HG03521 (cell line): Measurements from ENCODE around the gene KDM2B.
A peak's percentile ranks its signal among the peaks of the same experiment; 100 is the strongest.

Experiments
- ATAC-seq: cut with Tn5 transposase; IDR thresholded peaks from one replicate; pipeline ENCODE4 v1.9.1; 2021; ENCODE audit warnings: mild to moderate bottlenecking, moderate library complexity; ENCODE audit not compliant: unreplicated experiment

KDM2B gene

DNA sequence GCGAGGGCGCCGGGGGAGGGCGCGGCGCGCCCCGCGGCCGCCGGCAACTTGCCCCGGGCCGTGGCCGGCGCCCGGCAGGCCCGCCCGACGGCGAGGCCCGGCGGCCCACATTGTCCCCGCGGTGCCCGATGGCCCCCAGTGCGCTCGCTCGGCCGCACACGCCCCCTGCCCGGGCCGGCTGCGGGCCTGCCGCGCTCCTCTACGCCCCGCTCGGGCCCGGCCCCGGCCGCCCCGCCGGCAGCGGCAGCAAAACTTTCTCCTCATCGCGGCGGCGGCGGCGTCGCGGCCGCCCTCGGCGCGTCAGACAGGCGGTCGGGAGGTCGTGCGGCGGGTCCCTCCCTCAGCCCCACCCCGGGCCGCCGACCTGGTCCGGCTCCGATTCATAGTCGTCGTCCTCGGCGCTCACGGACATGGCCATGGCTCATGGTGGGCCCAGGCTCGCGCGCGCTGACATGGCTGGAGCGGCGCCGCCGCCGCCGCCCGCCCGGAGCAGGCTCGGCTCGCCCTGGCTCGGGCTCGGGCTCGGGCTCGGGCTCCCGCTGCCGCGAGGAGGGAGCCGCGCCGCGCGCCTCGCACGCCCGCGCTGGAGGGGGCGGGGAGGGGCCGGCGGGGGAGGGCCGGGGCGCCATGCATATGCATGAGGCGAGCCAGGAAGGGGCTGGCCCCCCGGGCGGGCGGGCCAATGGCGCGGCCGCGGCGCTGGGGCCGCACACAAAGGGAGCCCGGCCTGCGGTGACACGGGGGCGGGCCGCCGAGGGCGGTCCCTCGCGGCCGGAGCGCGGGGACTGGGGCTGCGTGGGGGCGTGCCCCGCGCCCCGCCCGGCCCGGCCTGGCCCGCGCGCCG is 113.8 kb downstream of the KDM2B start:
- ATAC-seq = peak; percentile 90

DNA sequence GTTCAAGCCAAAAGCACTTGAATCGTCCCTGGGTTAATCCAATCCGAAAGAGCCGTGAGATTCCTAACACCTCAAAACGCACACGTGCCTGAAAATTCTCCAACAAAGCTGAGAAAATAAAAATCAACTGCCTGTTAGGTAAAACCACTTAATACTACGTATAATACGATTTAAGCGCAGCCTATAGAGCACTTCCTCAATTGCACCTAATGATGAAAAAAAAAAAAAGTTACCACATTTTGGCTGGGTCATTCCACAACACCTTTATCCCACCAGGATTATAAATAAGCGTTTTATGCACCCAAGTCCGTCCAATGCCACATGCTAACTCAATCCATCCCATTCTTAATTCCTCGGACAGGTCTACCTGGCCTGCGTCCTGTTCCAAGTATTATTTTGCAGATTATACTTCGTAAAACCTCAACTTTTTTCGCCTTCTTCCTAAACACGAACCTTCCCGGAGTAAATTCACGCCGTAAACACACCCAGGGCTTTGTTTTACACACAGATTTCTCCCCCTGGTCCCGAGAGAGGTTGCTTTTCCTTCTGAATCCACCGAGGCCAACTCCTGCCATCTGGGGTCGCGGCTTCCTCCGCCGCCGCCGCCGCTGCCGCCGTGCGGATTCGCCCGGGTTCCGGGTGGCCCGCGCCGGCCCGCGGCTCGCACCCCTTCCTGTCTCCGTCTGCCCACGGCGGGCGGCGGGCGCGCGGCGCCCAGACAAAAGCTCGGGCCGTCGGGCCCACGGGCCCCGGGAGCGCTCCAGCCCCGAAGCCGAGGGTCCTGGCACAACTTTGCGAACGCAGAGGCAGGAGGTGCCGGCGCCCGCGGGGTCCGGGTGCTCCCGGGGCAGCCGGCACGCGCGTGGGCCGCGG is 114.7 kb downstream of the KDM2B start:
- ATAC-seq = peak; percentile 13

DNA sequence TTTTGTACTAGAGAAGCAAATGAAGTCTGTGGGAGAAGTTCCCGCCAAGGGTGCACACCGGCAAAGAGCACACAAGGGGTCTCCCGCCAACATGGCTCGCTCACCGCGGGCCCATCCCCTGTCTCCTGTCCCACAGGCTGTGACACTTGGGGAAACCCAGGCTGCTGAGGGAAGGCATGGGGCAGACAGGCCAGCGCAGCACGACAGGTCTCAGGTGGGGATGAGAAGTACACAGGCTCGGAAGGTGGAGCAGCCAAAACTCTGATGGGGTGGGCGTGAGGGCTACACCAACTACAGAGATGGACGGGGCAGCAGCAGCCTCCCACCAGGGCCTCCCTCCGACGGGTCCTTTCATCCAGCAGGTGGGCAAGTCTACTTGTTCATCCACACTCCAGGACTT is 116.5 kb downstream of the KDM2B start:
- ATAC-seq = no peak

DNA sequence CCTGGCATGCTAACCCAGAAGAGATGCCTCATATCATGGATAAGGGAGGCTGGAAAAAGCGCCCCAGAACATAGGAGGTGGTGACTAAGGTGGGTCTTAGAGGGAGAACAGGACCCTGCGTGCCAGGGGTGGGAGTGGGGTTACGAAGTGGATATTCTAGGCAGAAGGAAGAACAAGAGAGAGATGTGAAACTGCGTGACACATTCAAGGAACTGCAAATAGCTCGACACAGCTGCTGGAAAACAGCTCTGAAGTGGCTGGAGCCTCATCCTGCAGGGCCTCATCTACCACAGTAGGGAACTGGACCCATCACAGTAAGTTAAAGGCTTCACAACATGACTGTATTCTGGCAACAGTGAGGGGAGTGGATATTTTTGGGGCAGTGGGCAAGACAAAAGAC is 119.8 kb downstream of the KDM2B start:
- no peak for ATAC-seq

DNA sequence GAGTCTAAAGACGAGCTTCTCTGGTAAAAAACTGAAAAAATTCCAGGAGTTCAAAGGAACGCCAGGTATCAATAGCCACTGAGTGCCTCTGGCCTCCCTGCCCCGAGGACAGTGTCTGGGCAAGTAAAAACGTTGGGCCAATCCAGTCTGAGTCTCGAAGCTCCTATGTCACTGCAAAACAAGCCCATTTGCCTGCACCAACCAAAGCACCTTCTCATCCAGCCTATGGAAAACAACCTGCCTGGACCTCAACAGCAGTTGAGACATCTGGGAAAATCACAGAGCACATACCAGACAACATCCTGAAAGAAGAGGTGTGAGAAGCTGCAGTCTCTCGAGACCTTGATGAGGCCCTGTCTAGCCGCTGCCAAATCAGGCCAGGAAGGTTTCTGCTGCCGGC is 124.3 kb downstream of the KDM2B start:
- ATAC-seq = no peak

DNA sequence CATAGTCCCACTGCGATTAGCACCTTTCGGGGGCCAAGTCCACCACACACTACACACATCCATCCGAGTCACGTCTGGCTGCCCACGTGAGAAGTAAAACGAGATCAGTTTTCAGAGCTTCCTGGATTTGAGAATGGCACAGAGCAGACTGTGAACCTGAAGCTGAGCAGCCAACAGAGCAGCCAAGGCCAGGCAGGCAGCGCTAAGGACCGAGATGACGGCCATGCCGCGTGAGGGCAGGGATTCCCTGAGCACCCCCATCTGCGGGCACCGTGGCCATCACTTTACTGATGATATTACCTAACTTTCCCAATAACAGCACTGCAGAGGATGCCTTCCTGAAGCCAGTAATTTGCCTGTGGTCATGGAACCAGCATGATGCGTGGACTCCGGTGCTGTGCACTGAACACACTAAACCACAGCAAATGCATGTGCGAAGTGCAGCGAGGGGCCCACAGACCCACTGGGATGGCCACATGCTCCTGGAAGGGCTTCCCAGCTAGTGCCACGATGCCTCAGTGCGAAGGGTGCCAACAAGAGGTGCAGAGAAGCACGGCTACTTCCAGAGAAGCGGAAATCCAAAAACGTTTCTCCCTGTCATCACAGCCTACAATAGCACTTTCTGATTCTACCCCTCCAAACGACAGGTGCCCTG is 124.9 kb downstream of the KDM2B start:
- no peak for ATAC-seq

DNA sequence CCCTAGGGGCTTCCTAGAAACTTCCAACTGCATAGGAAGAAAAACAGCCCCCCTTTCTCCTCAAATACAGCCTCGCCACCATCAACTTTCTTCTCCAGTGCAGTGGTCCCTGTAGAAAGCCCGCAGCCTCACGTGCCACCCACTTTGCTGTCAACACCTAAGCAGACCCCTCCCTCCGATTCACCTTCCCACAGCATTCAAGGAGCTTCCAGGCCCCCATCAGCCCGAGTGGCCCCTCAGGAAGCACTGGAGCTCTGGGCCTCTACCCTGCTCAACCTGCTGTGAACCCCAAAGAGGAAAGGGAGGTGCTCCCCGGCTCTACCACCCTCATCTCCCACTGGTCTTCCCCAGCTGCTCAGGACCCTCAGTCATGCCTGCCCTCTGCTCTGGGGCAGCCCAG is 125.9 kb downstream of the KDM2B start:
- ATAC-seq = no peak

DNA sequence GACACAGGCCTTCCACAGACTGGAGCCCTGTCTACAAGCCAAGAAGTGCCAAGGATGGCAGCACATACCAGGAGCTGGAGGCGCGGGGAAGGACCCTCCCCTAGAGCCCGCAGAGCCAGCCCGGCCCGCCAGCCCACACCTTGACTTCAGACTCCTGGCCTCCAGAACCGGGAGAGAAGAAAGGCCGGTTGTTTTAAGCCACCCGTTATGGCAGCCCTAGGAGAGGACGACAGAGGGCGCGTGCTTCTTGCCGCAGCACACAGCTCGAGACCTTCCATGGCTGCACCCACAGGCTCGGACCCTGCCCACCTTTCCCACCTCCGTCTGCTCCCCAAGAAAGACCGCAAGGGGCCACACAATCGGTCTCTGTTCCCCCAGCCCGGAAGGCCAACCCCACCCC is 127.2 kb downstream of the KDM2B start:
- ATAC-seq = no peak

DNA sequence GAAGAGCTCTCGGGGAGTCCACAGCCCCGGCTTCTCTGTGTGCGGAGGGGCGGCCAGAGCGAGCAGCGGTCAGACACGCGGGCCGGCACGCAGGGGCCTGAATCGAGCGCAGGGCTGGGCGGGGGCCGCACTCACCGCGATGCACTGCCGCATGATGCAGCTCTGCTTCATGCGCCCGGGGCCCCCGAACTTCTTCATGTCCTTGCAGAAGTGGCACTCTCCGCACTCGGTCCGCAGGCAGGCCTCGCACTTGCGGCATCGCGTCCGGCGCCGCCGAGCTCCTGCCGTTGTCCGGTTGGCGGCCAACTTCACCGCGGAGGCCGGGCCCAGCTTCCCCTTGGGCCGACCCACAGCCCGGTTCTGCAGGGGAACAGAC is 127.8 kb downstream of the KDM2B start:
- no peak for ATAC-seq

DNA sequence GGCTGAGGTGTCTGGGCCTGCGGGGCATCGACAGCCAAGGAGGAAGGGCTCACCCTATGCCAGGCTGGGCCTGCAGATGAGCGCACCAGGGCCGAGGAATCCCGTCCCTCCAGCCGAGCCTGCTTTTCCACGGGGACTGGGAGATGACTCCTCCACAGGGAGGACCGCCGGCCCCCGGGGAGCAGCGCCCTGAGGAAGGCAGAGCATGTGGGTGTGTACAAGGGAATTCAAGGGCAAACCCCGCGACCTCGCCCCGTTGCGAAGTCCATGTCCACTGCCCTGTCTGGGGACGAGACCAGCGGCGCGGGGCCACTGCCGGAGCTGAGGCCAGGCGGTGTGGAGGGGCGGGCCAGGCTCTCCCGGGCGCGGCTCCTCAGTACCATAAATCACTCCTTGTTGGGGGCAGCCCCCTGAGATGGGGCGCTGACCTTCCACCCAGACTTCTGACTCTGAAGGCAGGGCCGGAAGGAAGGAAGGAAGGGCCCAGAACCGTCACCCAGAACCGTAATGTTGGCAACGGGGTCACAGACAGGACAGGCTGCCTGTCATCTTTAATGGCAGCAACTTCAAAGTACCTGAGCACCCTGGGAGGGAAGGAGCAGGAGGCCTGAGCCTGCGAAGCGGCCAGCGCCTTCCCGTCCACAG is 128.4 kb downstream of the KDM2B start:
- no peak for ATAC-seq

DNA sequence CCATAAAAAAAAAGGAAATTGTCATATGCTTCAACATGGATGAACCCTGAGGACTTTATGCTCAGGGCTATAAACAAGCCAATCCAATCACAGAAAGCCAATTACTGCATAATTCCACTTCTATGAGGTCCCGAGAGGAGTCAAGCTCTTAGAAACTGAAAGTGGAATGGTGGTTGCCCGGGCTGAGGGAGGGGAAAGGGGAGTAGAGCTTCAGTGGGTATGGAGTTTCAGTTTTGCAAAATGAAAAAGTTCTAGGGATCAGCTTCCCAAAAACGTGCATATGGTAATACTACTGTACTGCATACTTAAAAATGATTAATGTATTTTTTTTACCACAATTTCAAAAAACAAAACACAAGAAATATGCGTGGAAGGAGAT is 128.9 kb downstream of the KDM2B start:
- no peak for ATAC-seq

DNA sequence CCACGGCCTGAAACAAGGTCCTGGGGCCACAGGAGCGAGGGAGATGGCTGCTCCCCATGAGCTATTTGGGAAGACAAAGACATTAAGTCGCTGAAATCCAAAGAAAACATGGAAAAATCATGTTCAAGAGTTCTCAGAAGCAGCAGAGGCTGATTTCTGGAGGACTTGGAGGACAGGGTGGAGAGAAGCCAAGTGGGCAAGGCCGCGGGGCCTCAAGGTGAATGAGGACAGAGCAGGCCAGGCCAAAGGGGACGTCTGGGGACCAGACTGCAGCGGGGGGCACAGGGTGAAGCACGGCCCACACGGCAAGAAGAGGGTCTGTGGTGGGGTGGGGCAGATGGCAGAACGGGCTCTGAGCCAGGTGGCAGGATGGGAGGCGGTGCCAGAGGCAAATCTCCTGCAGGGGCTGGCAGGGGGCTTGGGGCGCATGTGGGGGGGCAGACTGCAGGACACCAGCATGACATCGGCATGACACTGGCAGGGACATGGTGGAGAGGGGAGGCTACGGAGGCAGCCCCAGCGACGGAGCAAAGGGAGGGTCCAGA is 132.0 kb downstream of the KDM2B start:
- ATAC-seq = no peak

DNA sequence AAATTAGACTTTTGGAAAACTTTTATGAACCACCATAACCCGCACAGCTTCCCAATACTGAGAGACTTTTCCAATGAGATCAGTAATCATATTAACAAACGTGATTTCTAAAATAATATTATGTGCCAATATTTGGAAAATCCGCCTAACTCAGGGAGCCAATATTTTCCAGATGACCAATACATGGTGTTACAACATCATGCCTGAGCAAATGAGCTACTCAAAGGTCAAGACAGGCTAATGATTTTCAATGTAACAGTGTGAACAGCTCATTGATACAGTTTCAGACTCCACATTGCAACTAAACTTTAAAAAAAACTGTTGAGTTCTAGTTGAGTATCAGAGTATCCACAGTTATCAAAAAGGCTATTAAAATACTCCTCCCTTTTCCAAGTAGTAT is 134.1 kb downstream of the KDM2B start:
- no peak for ATAC-seq

DNA sequence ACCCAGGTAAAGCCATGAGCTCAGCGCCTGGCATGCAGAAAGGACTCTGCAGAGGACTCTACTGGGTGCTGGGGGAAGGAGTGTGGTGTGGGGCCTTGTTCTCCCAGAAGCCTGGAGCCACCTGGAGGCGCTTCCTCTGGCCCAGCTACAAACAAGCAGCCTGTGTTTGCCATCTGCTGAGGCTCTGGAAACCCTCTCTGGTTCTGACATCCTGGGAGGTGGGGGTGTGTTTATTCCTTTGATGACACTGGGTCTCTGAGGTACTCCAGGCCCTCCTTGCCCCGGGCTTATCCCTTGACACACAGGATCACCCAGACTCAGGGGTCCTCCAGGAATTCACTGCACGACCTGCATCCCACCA is 136.0 kb downstream of the KDM2B start:
- no peak for ATAC-seq

DNA sequence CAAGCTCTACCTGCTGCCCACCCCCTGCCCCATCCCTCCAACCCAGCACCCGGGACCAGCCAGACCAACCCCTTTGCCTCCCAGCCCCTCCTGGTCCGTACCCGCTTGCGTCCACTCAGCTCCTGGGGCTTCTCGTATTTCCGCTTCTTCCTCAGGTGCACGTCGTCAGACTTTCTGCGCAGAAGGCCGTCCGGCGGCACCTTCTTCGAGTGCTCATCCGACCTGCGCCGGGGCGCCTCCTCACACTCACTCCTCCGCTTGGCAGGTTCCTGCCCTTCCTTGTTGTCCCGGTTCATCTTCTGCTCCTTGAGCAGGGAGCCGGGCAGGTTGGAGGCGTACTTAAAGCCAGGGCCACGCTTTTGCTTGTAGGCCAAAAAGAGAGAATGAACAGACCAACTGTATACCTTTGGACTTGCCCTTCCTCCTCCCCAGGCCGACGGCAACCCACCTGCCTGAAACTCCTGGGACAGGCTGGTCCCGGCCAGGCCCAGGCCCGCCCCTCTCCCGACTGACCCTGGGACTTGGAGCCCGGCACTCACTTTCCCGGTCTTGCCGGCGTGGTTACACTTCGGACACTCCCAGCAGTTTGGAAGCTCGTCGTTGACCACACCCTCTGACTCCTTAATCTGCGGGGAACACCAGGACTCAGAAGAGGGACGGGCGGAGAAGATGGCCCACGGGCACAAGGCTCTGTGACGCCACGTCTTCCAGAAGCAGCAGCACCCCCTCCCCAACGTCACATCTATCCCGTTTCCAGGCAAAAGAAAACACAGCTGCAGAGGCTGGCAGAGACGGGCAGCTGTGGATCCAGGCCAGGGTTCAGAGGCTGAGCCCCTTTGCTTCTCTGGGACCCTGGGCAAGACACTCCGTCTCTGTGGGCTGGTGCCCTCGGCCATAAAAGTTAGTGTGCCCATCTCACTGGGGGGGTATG is 136.6 kb downstream of the KDM2B start:
- no peak for ATAC-seq

DNA sequence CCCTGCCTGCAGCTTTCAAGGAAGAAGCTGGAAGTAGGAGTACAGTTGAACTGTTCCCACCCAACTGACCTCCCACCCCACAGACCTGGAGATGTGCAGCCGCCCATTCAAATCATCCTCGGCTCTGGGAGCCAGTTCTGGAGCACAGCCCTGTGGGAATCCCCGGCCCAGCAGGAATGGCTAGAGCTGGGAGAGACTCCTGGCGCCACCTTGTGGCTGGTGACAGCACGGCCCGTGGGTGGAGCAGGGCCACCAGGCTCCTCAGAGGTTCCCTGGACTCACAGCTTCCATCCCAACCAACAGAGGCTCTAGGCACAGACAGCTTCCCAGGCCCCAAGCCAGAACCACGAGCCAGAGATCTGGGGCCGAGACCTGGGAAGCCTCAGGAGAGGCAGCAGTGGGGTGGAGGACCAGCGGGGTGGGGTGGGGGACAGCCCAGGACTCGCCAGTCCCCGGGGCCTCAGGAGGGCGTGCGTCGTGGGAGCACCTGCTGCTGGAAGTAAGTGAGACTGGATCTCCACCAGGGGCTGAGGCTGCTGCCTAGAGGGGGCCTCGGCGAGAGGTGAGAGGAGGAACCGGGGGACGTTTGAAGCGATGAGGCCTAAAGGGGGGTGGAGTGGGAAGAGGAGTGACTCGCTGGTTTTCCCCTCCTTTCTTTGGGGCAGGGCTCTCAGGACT is 137.5 kb downstream of the KDM2B start:
- no peak for ATAC-seq

DNA sequence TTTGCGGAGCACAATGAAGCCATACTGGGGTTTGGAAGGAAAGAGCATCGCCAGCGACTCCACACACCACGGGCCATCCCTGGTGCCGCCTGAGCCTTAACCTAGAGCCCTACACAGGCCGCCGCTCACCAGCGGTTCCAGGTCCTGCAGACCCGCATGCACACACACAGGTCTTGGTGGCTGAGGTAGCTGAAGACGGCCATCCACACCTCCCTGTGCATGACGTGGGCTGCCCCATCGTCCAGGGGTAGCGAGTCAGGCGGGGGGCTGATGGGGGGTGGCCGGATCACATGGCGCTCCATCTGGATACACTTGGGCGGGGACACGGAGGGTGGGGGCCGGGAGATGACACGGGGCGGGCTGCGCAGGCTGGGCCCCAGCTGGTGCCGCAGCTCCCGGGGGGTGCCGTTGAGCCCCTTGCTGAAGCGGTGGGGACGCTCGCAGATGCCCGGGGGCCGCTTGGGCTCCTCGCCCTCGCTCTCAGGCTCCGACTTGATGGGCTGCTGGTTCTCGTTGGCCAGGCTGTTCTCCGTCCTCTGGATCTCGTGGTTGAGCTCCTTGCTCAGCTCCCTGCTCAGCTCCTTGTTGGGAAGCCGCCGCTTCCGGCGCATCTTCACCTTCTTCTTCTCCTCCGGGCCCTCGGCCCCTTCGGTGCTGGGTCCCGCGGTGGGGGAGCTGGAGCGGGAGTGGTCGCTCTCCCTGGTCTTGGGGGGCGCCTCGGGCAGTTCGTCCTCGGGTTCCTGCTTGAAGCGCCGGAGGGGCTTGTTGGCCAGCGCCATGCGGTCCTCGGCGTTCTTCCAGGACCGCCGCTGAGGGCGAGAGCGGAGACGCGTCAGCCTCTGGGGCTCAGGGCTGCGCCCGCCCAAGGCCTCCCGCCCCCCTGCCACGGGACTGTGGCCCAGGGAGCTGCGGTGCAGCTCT is 138.5 kb downstream of the KDM2B start:
- ATAC-seq = no peak

DNA sequence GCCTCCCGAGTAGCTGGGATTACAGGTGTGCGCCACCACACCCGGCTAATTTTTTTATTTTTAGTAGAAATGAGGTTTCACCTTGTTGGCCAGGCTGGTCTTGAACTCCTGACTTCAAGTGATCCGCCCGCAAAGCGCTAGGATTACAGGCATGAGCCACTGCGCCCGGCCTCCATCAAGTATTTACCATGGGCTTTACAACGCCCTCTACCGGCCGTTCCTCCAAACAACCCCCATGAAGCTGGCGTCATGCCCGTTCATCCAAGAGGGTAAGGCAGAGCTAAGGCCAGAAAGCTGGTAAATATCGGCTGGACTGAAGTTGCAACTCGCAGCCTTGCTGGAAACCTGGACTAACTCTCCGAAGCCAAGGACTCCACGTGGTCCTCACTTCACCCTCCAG is 139.3 kb downstream of the KDM2B start:
- no peak for ATAC-seq
